ENCODE measurements around the gene C2orf74. TPM values are rescaled to one million over a fixed set of nuclear protein-coding genes. Genes with fewer than 3 reads are reported as not detected.

The C2orf74 gene
- total and polyA plus RNA-seq, 9 of the 15 experiments (the other 6 are each of a cell fraction or from before 2014, with no cell fraction given) = not detected

DNA sequence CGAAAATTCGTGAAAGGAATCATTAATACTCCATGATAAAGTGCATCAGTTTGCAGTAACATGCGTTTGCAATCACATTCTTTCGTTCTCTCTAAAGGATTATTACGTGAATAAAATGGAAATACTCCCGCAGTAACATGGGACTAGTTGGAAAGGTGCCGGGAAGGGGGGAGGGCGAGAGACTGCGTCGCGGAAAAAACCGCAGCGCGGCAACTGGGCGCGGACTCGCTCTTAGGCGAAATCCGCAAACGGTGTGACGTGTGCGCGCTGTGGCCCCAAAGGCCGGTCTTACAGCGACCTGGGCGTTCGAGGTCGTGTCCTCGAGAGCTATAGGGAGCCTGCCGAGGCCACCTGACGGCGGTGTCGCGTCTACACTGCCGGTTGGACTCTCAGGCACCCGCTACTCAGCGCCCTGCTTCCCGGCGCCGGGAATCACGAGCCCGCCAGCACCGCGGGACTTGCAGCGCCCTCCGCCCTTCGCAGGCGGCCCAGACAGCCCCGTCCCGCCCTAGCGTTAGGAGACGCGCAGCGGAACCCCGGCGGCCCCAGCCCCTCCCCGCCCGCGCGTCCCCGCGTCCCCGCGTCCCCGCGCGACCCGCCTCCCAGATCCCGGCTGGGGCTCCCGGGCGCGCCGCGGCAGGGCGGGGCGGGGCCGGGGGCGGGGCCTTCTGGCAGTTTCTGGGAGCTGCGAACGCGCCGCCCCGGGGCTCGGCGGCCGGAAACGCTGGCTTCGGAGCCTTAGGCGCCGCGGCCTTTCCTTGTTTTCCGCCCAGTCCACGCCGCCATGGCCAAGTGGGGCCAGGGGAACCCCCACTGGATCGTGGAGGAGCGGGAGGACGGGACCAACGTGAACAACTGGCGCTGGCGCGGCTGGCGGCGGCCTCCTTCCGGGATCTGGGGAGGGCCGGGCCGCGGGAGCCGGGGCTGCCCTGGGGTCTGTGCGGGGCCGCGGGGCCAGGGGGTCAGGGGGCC, 15.1 kb downstream of the C2orf74 start (continued):
- TF ChIP-seq SAFB2 (IDR thresholded peaks at IDR 0.05; ENCODE audit: borderline replicate concordance, low read depth, low read length, severe bottlenecking) (no peak), ZNF274 (IDR thresholded peaks at IDR 0.05; ENCODE audit: borderline replicate concordance, low read depth, low read length) (no peak), FOXP1 (CRISPR knock-in tag; IDR thresholded peaks at IDR 0.05) (peak; percentile 25; the same call in 1 of the 2 replicates), ZNF263 (CRISPR knock-in tag; IDR thresholded peaks at IDR 0.05; ENCODE audit: borderline replicate concordance) (peak; percentile 32), MEF2D (tag; conservative IDR thresholded peaks at IDR 0.05; ENCODE audit: low read depth) (no peak), HDAC8 (tag; IDR thresholded peaks at IDR 0.05) (no peak; the same call in 1 of the 2 replicates), ELF2 (CRISPR knock-in tag; IDR thresholded peaks at IDR 0.05) (peak; percentile 51; the same call in 1 of the 2 replicates), RBM25 (IDR thresholded peaks at IDR 0.05; ENCODE audit: low read depth, low read length, severe bottlenecking) (peak; percentile 48), LCOR (CRISPR knock-in tag; IDR thresholded peaks at IDR 0.05) (peak; percentile 88), ZNF324 (CRISPR knock-in tag; IDR thresholded peaks at IDR 0.05) (no peak), ZNF124 (CRISPR knock-in tag; IDR thresholded peaks at IDR 0.05) (no peak), RBM15 (IDR thresholded peaks at IDR 0.05; ENCODE audit: insufficient read depth, low read length) (no peak), MEF2A (IDR thresholded peaks at IDR 0.05; ENCODE audit: control insufficient read depth, low read depth, low read length) (no peak), MCM2 (IDR thresholded peaks at IDR 0.05; ENCODE audit: low read depth) (no peak), IFI16 (CRISPR knock-in tag; IDR thresholded peaks at IDR 0.05) (no peak), TARDBP (IDR thresholded peaks at IDR 0.05) (no peak), SRSF7 (optimal IDR thresholded peaks at IDR 0.05; ENCODE audit: low read depth, low read length) (no peak), MECOM (CRISPR knock-in tag; IDR thresholded peaks at IDR 0.05) (no peak), SMARCE1 (IDR thresholded peaks at IDR 0.05) (peak; percentile 43; the same call in 1 of the 2 replicates)
- TF ChIP-seq, protein P1, sequence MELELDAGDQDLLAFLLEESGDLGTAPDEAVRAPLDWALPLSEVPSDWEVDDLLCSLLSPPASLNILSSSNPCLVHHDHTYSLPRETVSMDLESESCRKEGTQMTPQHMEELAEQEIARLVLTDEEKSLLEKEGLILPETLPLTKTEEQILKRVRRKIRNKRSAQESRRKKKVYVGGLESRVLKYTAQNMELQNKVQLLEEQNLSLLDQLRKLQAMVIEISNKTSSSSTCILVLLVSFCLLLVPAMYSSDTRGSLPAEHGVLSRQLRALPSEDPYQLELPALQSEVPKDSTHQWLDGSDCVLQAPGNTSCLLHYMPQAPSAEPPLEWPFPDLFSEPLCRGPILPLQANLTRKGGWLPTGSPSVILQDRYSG (tag; conservative IDR thresholded peaks at IDR 0.05; ENCODE audit: low read depth) = no peak
- TF ChIP-seq, protein P2, sequence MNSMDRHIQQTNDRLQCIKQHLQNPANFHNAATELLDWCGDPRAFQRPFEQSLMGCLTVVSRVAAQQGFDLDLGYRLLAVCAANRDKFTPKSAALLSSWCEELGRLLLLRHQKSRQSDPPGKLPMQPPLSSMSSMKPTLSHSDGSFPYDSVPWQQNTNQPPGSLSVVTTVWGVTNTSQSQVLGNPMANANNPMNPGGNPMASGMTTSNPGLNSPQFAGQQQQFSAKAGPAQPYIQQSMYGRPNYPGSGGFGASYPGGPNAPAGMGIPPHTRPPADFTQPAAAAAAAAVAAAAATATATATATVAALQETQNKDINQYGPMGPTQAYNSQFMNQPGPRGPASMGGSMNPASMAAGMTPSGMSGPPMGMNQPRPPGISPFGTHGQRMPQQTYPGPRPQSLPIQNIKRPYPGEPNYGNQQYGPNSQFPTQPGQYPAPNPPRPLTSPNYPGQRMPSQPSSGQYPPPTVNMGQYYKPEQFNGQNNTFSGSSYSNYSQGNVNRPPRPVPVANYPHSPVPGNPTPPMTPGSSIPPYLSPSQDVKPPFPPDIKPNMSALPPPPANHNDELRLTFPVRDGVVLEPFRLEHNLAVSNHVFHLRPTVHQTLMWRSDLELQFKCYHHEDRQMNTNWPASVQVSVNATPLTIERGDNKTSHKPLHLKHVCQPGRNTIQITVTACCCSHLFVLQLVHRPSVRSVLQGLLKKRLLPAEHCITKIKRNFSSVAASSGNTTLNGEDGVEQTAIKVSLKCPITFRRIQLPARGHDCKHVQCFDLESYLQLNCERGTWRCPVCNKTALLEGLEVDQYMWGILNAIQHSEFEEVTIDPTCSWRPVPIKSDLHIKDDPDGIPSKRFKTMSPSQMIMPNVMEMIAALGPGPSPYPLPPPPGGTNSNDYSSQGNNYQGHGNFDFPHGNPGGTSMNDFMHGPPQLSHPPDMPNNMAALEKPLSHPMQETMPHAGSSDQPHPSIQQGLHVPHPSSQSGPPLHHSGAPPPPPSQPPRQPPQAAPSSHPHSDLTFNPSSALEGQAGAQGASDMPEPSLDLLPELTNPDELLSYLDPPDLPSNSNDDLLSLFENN (IDR thresholded peaks at IDR 0.05; ENCODE audit: low read depth in 2 of 2, low read length in 2 of 2) = no peak; a peak in 2 of 4 replicates
- TF ChIP-seq, protein P3, sequence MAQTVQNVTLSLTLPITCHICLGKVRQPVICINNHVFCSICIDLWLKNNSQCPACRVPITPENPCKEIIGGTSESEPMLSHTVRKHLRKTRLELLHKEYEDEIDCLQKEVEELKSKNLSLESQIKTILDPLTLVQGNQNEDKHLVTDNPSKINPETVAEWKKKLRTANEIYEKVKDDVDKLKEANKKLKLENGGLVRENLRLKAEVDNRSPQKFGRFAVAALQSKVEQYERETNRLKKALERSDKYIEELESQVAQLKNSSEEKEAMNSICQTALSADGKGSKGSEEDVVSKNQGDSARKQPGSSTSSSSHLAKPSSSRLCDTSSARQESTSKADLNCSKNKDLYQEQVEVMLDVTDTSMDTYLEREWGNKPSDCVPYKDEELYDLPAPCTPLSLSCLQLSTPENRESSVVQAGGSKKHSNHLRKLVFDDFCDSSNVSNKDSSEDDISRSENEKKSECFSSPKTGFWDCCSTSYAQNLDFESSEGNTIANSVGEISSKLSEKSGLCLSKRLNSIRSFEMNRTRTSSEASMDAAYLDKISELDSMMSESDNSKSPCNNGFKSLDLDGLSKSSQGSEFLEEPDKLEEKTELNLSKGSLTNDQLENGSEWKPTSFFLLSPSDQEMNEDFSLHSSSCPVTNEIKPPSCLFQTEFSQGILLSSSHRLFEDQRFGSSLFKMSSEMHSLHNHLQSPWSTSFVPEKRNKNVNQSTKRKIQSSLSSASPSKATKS (CRISPR knock-in tag; IDR thresholded peaks at IDR 0.05) = no peak
